HG03103 (cell line): ENCODE data around the gene CLEC7A.

ENCODE experiments used
- ATAC-seq: cut with Tn5 transposase; IDR thresholded peaks from one replicate; pipeline ENCODE4 v1.9.1; 2021; ENCODE audit warnings: low read depth; ENCODE audit not compliant: unreplicated experiment

CLEC7A gene

GRCh38 chr12:10097521-10097920 lies 32.5 kb downstream of the CLEC7A start:
- ATAC-seq, result no peak

GRCh38 chr12:10095971-10096370 lies 34.0 kb downstream of the CLEC7A start:
- no peak for ATAC-seq

GRCh38 chr12:10094646-10095395 lies 35.2 kb downstream of the CLEC7A start:
- no peak for ATAC-seq

GRCh38 chr12:10088955-10089900 lies 40.8 kb downstream of the CLEC7A start:
- ATAC-seq, result no peak

GRCh38 chr12:10088031-10088430 lies 42.0 kb downstream of the CLEC7A start:
- no peak for ATAC-seq

GRCh38 chr12:10086387-10086786 lies 43.6 kb downstream of the CLEC7A start:
- ATAC-seq, result no peak

- no peak for ATAC-seq
Measured at GRCh38 chr12:10084733-10085132, 45.3 kb downstream of the CLEC7A start.

GRCh38 chr12:10082117-10082874 lies 47.7 kb downstream of the CLEC7A start:
- no peak for ATAC-seq

- no peak for ATAC-seq
Measured at GRCh38 chr12:10075451-10075850, 54.5 kb downstream of the CLEC7A start.

GRCh38 chr12:10073261-10073660 lies 56.7 kb downstream of the CLEC7A start:
- ATAC-seq, result no peak

- ATAC-seq, result no peak
Measured at GRCh38 chr12:10072131-10072530, 57.9 kb downstream of the CLEC7A start.

- ATAC-seq, result no peak
Measured at GRCh38 chr12:10070380-10070779, 59.6 kb downstream of the CLEC7A start.

- no peak for ATAC-seq
Measured at GRCh38 chr12:10069976-10070375, 60.0 kb downstream of the CLEC7A start.

- no peak for ATAC-seq
Measured at GRCh38 chr12:10069099-10069498, 60.9 kb downstream of the CLEC7A start.

- ATAC-seq, result no peak
Measured at GRCh38 chr12:10068644-10069043, 61.4 kb downstream of the CLEC7A start.

- ATAC-seq, result no peak
Measured at GRCh38 chr12:10067942-10068341, 62.1 kb downstream of the CLEC7A start.

- no peak for ATAC-seq
Measured at GRCh38 chr12:10067264-10067663, 62.7 kb downstream of the CLEC7A start.
